HG02970 (cell line): ENCODE data around the gene GMDS.

ENCODE experiments used
- ATAC-seq: cut with Tn5 transposase; IDR thresholded peaks from one replicate; pipeline ENCODE4 v1.9.1; 2021; ENCODE audit warnings: mild to moderate bottlenecking, moderate library complexity, moderate number of reproducible peaks; ENCODE audit not compliant: unreplicated experiment, low FRiP score

GMDS gene

GRCh38 chr6:1576711-1577110 lies 668.7 kb downstream of the GMDS start:
- ATAC-seq, result no peak

- ATAC-seq, result no peak
Observed at GRCh38 chr6:1576166-1576565, 669.2 kb downstream of the GMDS start.

- ATAC-seq, result no peak
Observed at GRCh38 chr6:1575210-1576041, 670.0 kb downstream of the GMDS start.

- no peak for ATAC-seq
Observed at GRCh38 chr6:1574890-1575209, 670.6 kb downstream of the GMDS start.

- ATAC-seq, result no peak
Observed at GRCh38 chr6:1574083-1574761, 671.2 kb downstream of the GMDS start.
